Activated CD4-positive, alpha-beta T cell treated with anti-CD3 and anti-CD28 coated beads, Interleukin-2, Interleukin-4, amounts not matched to agents 100 ng/mL and 50 ng/mL, durations not matched to agents 16 hours and 8 hours (primary cell): ENCODE data around the gene PTPRA.
"Not testable (repeated sequence)": the region's sequence is repeated elsewhere in the genome, so short reads cannot be mapped to it uniquely, and the experiment has no call there.

Experiments used
- DNase-seq: peaks from one replicate; pipeline ENCODE4 v3.0.0-alpha.2; 2020; ENCODE audit warnings: low spot score

PTPRA gene

GRCh38 chr20:2995796-2996195 lies 122.5 kb downstream of the PTPRA start:
- no peak for DNase-seq

GRCh38 chr20:2998728-2999127 lies 125.4 kb downstream of the PTPRA start:
- DNase-seq = no peak

DNA sequence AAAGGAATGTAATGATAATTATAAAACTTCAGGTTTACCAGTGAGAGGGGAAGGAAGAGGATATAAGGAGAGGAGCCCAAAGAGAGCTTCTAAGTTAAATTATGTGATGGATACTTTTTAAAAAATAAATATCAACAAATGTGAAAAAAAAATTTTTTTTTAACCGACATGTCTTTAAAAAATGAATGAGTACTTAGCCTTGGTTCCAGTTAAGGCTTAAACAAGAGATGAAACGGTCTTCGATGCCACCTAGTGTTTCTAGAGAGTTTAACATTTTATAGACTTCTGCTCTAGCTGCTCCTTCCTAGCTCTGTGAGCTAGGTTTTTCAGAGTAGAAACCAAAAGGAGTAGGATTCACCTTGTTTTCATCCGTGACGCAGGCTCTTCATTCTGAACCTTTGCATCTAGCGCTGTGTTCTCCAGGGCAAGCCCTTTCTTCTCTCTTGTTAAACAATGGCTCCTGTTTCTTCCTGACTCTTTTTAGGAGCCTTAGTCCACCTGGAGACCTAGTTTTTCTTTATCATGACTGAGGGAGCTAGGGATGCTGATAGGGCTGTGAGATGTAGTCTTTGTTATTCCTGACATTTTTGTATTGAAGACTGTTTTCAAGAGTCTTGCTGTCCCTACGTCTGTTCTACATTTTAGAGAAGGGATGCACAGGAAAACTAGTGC lies 127.7 kb downstream of the PTPRA start:
- DNase-seq = peak; percentile 62

DNA sequence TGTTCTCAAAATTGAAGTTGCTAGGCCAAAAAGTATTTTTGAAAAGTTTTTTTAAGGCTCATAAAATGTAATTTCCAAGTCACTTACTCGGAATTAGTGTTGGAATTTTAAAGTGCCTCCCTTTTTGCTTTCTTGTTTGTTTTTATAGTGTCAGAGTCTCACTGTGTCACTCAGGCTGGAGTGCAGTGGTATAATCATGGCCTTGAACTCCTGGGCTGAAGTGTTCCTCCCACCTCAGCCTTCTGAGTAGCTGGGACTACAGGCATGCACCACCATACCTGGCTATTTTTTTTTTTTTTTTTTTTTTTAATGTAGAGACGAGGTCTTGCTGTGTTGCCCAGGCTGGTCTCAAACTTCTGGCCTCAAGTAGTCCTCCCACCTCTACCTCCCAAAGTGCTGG lies 130.1 kb downstream of the PTPRA start:
- DNase-seq = no peak

DNA sequence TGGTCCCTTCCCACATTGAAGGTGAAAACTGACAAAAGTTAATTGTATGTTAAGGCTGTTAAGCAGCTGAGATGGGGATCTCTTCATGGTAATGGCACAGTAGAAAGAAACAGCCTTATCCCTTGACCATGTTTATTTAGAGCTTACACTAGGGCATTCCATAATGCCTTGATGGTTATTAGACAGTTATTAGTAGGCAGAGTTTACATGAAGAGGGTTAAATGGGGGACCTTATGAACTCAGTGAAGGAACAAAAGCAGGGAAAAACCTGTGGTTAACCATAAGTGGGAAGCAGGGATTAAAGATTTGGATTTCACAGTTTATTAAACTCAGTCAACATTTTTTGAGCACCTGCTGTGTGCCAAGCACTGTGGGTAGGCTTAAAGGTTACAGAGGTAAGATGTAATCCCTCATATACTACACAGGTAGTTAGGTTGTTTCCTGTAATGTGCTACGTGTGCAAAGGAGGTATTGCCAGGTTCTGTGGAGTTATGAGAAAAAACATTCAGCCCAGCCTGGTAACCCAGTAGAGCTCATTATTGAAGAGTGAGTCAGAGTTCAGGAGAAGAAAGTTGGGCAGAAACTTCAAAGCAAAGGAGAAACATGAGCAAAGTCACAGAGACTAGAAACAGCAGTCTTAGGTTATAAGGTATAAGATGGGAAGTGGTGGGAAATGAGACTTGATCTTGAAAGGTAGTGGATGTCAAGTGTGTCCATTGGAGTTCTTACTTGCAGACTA lies 137.9 kb downstream of the PTPRA start:
- DNase-seq = peak; percentile 85

DNA sequence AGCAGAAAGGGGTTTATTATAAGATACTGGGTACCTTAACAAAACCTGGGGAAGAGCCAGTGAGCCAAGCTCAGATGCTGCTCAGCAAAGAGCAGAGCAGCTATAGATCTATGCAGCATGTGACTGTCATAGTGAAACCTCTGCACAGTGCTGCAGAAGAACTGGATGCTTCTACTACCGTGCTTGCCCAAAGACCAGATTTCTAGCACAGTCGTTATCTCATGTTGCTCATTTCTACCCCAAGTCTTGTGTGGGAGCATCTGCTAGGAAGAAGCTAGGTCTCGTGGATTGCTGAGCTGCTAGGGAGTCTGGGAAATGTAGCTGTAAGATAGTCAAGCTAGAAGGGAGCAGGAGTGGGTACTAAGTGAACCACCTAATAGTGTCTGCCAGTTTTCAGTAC lies 138.5 kb downstream of the PTPRA start:
- DNase-seq = peak; percentile 83

DNA sequence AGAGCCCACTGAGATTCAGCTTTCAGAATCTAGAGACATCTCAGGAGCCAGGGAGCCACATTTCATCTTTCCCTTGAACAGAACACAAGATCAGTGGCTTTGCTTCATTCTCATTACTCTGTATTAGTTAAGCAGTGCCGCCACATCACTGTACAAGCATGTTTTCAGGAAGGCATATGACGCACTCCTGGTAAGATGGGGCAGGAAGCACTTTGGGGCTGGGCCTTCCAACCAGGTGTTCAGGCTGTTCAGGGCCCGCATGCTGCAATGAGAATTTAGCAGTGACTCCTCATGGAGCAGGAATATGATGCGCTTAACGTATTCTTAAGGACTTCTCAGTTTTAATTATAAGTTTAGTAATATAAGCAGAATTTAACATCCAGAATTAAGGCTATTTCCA lies 140.5 kb downstream of the PTPRA start:
- DNase-seq = no peak

DNA sequence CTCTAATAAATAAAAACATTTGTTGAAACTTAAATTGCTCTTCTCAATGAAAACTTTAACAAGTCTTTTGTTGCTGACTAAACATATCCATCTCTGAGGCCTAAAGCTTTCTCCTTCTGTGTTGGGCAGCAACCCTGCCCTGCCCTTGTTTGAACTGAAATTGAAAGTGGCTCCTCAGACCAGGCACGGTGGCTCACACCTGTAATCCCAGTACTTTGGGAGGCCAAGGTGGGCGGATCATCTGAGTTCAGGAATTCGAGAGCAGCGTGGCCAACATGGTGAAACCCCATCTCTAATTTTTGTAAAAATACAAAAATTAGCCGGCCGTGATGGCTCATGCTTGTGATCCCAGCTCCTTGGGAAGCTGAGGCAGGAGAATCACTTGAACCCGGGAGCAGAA lies 140.9 kb downstream of the PTPRA start:
- DNase-seq = peak; percentile 48

DNA sequence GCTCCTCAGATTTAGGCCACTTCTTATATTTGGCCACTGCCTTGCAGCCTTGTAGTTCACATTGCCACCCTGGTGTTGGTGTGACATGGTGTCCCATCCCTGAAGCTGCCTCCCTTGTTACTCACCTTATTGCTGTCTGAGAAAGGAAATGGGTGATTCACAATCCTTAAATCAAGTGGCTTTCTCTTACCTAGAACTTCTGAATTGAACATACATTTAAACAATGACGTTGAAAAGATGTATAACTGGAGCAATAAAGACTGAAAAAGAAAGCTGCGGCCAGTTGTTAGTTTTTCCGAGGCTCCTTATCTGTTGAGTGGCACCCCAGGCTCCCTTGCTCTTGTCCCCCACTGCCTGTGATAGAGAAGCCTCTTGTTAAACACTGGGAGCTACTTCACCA lies 141.4 kb downstream of the PTPRA start:
- DNase-seq = peak; percentile 83

- not testable (repeated sequence) for DNase-seq
Measured at GRCh38 chr20:3015302-3015701, 142.0 kb downstream of the PTPRA start.

GRCh38 chr20:3021327-3021726 lies 148.0 kb downstream of the PTPRA start:
- DNase-seq = no peak

DNA sequence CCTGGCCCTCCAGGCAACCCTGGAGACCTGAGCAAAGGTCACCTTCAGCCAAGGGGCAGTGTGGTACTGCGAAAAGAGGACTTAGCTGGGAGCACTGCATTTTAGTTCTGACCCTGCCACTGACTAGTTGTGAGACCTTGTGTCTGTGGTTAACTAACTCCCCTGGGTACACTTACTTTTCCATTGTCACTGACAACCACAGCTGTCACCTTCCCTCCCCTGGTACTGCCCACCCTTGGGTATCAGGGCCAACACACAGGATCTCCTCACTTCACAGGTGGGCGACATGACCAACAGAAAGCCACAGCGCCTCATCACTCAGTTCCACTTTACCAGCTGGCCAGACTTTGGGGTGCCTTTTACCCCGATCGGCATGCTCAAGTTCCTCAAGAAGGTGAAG lies 148.5 kb downstream of the PTPRA start:
- no peak for DNase-seq

- DNase-seq = not testable (repeated sequence)
Measured at GRCh38 chr20:3022559-3023490, 149.5 kb downstream of the PTPRA start.

- no peak for DNase-seq
Measured at GRCh38 chr20:3027987-3028386, 154.7 kb downstream of the PTPRA start.

DNA sequence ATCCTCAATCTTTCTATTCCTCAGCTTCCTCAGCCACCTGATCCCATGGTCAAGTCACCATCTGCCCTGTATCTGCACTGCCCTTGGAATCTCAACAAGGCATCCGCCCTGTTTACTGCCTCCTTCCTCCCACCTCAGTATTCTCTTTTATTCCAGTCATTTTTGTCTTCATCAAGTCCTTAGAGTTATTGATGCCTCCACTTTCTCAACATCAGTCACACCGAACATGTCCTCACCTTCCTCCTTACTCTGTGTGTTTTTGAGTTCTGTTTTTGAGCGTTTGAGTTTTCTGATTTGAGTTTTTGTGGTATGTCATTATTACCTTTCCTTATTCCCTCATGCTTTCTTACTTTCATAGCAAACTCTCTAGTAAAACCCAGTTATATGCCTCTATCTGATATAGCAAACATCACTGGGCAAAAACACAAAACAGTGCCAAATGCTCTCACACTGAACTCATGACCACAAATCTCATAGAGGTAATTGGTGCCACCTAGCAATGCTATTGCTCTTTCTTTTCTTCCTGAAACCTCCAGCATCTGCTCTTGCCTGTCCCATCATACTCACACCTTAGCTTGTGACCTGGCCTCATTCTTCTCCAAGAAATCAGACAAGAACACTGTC lies 158.4 kb downstream of the PTPRA start:
- DNase-seq = peak; percentile 24

DNA sequence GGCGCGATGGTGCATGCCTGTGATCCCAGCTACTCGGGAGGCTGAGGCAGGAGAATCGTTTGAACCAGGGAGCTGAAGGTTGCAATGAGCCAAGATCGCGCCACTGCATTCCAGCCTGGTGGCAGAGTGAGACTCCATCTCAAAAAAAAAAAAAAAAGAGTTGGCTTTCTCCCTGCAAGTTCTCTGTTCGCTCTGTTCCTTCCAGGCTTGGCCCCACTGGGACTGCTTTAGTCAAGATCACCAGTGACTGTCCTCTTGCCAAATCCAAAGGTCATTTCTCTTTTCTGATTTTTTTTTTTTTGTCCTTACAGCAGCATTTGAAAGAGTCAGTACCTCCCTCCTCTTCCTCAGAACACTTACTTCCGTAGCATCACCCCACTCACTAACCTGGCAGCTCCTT lies 159.3 kb downstream of the PTPRA start:
- DNase-seq = no peak

DNA sequence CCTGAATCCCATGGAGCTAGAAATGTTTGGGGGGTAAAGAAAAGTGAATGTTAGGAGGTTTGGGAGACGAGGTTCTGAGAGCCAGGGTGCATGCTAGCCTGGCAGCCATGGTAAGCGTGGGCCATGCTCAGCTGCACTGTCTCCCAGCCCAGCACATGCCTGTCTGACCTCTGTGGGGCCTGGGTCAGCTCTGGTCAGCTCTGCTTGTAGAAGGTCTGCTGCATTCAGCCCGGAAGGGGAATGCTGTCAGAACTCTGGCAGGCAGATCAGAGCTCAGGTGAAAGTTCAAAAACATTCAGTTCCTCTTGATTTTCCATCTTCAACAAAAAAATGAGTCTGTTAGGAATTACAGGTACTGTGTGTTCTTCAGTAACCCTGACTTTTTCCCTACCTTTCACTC lies 164.4 kb downstream of the PTPRA start:
- DNase-seq = no peak

DNA sequence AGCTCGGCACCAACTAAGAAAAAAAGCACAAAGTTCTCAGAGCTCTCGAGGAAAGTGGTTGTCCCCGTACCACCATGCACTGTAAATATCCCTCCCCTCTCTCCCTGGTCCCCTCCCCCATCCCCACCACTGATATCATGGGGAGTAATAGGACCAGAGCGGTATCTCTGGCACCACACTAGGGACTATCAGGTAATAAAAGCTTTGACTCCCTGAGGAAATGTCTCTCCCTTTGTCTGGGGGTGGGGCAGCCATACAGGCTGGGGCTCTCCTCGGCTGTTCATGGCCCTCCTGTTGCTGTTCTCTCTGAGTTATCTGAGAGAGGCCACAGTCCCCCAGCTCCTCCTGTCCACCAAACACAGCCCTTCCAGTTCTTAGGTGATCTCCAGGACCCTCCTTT lies 165.2 kb downstream of the PTPRA start:
- DNase-seq = no peak

DNA sequence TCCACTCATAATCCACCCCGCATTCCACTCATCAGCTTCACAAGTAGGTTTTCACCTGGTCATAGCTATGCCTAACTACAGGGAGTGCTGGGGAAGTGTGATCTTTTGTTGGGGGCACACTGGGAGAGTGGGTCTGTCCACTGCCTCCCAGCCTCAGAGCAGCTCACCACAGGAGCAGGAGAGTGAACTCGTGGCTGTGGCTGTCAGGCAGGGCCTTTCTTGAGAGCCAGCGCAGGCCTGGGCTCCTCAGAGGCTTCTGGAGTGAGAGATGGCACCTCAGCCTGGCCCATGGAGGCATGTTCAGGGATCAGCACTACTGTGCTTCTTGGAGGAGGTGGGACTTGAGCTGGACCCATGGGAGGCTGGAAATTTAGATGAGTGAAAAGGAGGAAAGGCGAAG lies 166.1 kb downstream of the PTPRA start:
- no peak for DNase-seq

DNA sequence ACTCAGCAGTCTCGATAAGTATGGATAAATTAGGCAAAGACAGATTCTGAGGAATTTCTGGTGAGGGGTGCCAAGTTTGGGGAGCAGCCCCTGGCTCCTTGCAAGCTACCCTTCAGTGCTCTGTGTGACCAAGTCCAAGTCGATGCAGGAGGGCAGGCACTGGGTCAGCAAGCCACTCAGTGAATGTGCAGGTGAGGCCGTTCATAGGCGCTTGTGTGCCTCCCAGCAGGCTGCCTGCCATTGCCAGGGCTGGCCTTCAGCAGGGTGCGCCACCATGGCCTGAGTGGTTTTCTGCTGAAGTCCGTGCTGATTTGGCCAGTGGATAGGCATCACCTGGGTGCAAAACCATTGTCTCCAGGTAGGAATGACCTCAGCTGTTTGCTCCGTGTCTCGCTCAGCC lies 166.8 kb downstream of the PTPRA start:
- no peak for DNase-seq

DNA sequence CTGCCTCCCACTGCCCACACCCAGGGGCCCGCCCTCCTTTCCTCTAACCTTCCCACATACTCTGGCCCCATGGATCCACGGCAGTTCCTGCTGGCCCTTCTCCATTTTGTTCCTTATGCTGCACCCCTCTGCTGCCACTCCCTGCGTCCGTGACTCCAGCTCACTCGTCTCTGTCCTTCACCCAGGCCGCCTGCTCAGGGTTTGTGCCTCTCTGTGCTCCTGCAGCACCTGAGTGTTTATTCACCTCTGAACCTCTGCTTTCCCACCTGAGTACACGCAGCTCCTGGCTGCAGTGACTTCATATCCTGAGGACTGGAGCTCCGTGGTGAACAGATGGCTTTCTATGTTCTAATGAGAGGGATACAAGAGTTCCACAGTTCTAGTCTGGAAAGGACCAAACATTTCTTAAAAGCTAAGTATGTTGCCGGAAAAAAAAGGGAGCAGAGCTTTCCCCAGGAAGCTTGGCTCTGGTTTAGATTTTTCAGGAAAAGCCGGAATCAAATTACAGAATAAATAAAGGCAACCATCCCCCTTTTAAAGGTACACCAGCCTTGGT lies 168.7 kb downstream of the PTPRA start:
- no peak for DNase-seq

- no peak for DNase-seq
Measured at GRCh38 chr20:3042625-3043024, 169.3 kb downstream of the PTPRA start.
